PC-9 (cell line): Measurements from ENCODE around the gene METRN.

Experiments
- EZH2 ChIP-seq: fragments of 200-600 bp; sonication (generic); IDR thresholded peaks from 2 replicates; pipeline ENCODE4 v1.8.0; 2017; ENCODE audit warnings: antibody characterized with exemption, low read depth
- TF ChIP-seq, protein P1 (sequence below): fragments of 200-600 bp; sonication (generic); conservative IDR thresholded peaks from 2 replicates; pipeline ENCODE4 v1.6.1; 2017; ENCODE audit warnings: mixed run types, antibody characterized with exemption, mild to moderate bottlenecking, moderate library complexity

- TF ChIP-seq, protein P1, sequence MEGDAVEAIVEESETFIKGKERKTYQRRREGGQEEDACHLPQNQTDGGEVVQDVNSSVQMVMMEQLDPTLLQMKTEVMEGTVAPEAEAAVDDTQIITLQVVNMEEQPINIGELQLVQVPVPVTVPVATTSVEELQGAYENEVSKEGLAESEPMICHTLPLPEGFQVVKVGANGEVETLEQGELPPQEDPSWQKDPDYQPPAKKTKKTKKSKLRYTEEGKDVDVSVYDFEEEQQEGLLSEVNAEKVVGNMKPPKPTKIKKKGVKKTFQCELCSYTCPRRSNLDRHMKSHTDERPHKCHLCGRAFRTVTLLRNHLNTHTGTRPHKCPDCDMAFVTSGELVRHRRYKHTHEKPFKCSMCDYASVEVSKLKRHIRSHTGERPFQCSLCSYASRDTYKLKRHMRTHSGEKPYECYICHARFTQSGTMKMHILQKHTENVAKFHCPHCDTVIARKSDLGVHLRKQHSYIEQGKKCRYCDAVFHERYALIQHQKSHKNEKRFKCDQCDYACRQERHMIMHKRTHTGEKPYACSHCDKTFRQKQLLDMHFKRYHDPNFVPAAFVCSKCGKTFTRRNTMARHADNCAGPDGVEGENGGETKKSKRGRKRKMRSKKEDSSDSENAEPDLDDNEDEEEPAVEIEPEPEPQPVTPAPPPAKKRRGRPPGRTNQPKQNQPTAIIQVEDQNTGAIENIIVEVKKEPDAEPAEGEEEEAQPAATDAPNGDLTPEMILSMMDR, result no peak
- TF ChIP-seq EZH2, result no peak
Measured at GRCh38 chr16:702341-702740, 12.6 kb upstream of the METRN start.
